Endothelial cell of hepatic sinusoid (primary cell): ENCODE measurements around the gene UROS.

ENCODE experiments used
- in situ Hi-C: cut with HindIII; loops from 2 replicates; pipeline ENCODE4 v1.10.0; 2017; ENCODE audit warnings: low sequenced_read_pairs

Gene UROS

GRCh38 chr10:125838802-125839575 lies 15.9 kb upstream of the UROS start:
- in situ Hi-C loops = no loop called here

GRCh38 chr10:125836746-125837145 lies 13.7 kb upstream of the UROS start:
- in situ Hi-C loops = no loop called here

- in situ Hi-C loops = no loop called here
Observed at GRCh38 chr10:125828311-125828710, 5.3 kb upstream of the UROS start.

GRCh38 chr10:125827133-125827532 lies 4.1 kb upstream of the UROS start:
- in situ Hi-C loops = no loop called here

GRCh38 chr10:125824736-125825135 lies 1.7 kb upstream of the UROS start:
- in situ Hi-C loops = no loop called here

GRCh38 chr10:125823663-125824251 lies 699 bp upstream of the UROS start:
- in situ Hi-C loops = no loop called here

GRCh38 chr10:125820701-125821100 lies 2.4 kb downstream of the UROS start:
- in situ Hi-C loops = no loop called here

- in situ Hi-C loops = no loop called here
Observed at GRCh38 chr10:125817337-125817946, 5.6 kb downstream of the UROS start.

- in situ Hi-C loops = no loop called here
Observed at GRCh38 chr10:125816548-125816947, 6.5 kb downstream of the UROS start.

- in situ Hi-C loops = no loop called here
Observed at GRCh38 chr10:125815764-125816163, 7.3 kb downstream of the UROS start.

GRCh38 chr10:125812128-125812750 lies 10.8 kb downstream of the UROS start:
- in situ Hi-C loops = no loop called here

- in situ Hi-C loops = no loop called here
Observed at GRCh38 chr10:125811251-125811650, 11.8 kb downstream of the UROS start.

GRCh38 chr10:125808047-125808446 lies 15.0 kb downstream of the UROS start:
- in situ Hi-C loops = no loop called here

GRCh38 chr10:125802739-125803138 lies 20.3 kb downstream of the UROS start:
- in situ Hi-C loops = no loop called here

GRCh38 chr10:125802131-125802530 lies 20.9 kb downstream of the UROS start:
- in situ Hi-C loops = no loop called here

- in situ Hi-C loops = no loop called here
Observed at GRCh38 chr10:125801574-125801973, 21.5 kb downstream of the UROS start.

- in situ Hi-C loops = loop anchor here (5.0 kb wide), 1 partner anchor 37 kb away; no protein-coding TSS in a partner anchor
Observed at GRCh38 chr10:125799451-125800182, 23.4 kb downstream of the UROS start.

- in situ Hi-C loops = loop anchor here (5.0 kb wide), 1 partner anchor 36 kb away; no protein-coding TSS in a partner anchor
Observed at GRCh38 chr10:125797994-125798662, 24.9 kb downstream of the UROS start.

GRCh38 chr10:125797424-125797823 lies 25.6 kb downstream of the UROS start:
- in situ Hi-C loops = loop anchor here (5.0 kb wide), 1 partner anchor 35 kb away; no protein-coding TSS in a partner anchor

GRCh38 chr10:125795637-125796190 lies 27.3 kb downstream of the UROS start:
- in situ Hi-C loops = loop anchor here (5.0 kb wide), 1 partner anchor 33 kb away; no protein-coding TSS in a partner anchor
